GM12892 (cell line): Measurements from ENCODE around the gene ZDHHC14.

ENCODE experiments used
- POLR2A ChIP-seq: IDR thresholded peaks from 2 replicates; pipeline ENCODE4 v1.6.1; 2011; ENCODE audit warnings: low read depth, low read length, control low read depth
- POLR2AphosphoS5 ChIP-seq: IDR thresholded peaks from 2 replicates; pipeline ENCODE4 v1.6.1; 2011; ENCODE audit warnings: low read depth, low read length, control low read depth
- TAF1 ChIP-seq: IDR thresholded peaks from 2 replicates; pipeline ENCODE4 v1.6.1; 2011; ENCODE audit warnings: low read depth, mild to moderate bottlenecking, control low read depth, low read length, borderline replicate concordance

- no peak for TF ChIP-seq POLR2A
- no peak for TF ChIP-seq POLR2AphosphoS5
- no peak for TF ChIP-seq TAF1
Observed at GRCh38 chr6:157541618-157542413, 160.8 kb downstream of the ZDHHC14 start.
